CD4-positive, alpha-beta T cell treated with Interferon gamma for 1 hour (primary cell): ENCODE measurements around the gene FSCB.
"Not testable (repeated sequence)": the region's sequence is repeated elsewhere in the genome, so short reads cannot be mapped to it uniquely, and the experiment has no call there.

Source experiments
- DNase-seq: peaks from one replicate; pipeline ENCODE4 v3.0.0-alpha.2; 2020

The FSCB gene

GRCh38 chr14:44507183-44507582 lies at the start of gene FSCB:
Gene FSCB (minus strand): TSS chr14:44507283. CDS start chr14:44506987, 296 bp downstream.
- DNase-seq = no peak

GRCh38 chr14:44531658-44532057 lies 24.6 kb upstream of the FSCB start:
- DNase-seq = no peak

- no peak for DNase-seq
These were observed 23.4 kb upstream of the FSCB start for GRCh38 chr14:44530475-44530874.

GRCh38 chr14:44529026-44529425 lies 21.9 kb upstream of the FSCB start:
- DNase-seq = no peak

- no peak for DNase-seq
These were observed 21.1 kb upstream of the FSCB start for GRCh38 chr14:44528180-44528579.

- no peak for DNase-seq
These were observed 18.2 kb upstream of the FSCB start for GRCh38 chr14:44525237-44525636.

- not testable (repeated sequence) for DNase-seq
These were observed 8.6 kb upstream of the FSCB start for GRCh38 chr14:44515668-44516067.

GRCh38 chr14:44508834-44509233 lies 1.8 kb upstream of the FSCB start:
- DNase-seq = no peak

- DNase-seq = no peak
These were observed 1.5 kb downstream of the FSCB start for GRCh38 chr14:44505588-44505987.

- no peak for DNase-seq
These were observed 9.9 kb downstream of the FSCB start for GRCh38 chr14:44497148-44497547.

GRCh38 chr14:44494137-44494536 lies 12.9 kb downstream of the FSCB start:
- no peak for DNase-seq

- DNase-seq = no peak
These were observed 16.1 kb downstream of the FSCB start for GRCh38 chr14:44490966-44491365.

GRCh38 chr14:44477953-44478352 lies 29.1 kb downstream of the FSCB start:
- DNase-seq = no peak

GRCh38 chr14:44468771-44469170 lies 38.3 kb downstream of the FSCB start:
- DNase-seq = no peak

- no peak for DNase-seq
These were observed 43.6 kb downstream of the FSCB start for GRCh38 chr14:44463356-44464004.

GRCh38 chr14:44462381-44462780 lies 44.7 kb downstream of the FSCB start:
- no peak for DNase-seq

- DNase-seq = no peak
These were observed 45.3 kb downstream of the FSCB start for GRCh38 chr14:44461811-44462210.
